Colonic mucosa (tissue), 4 donors: Measurements from ENCODE around the gene TBPL1. TPM values are rescaled to one million over a fixed set of nuclear protein-coding genes. Genes with fewer than 3 reads are reported as not detected.
"Not testable (repeated sequence)": the region's sequence is repeated elsewhere in the genome, so short reads cannot be mapped to it uniquely, and the experiment has no call there.

Source experiments
- DNase-seq: peaks from one replicate; pipeline ENCODE4 v3.0.0-alpha.2; 2020
- H3K27ac ChIP-seq: fragments of 200-600 bp; one replicate; pipeline ENCODE4 v1.8.0; 2021
- H3K27me3 ChIP-seq: fragments of 200-600 bp; one replicate; pipeline ENCODE4 v1.8.0; 2021
- H3K36me3 ChIP-seq: fragments of 200-600 bp; one replicate; pipeline ENCODE4 v1.8.0; 2021
- H3K4me1 ChIP-seq: fragments of 200-600 bp; one replicate; pipeline ENCODE4 v1.8.0; 2021; ENCODE audit warnings: mild to moderate bottlenecking
- H3K4me3 ChIP-seq: fragments of 200-600 bp; one replicate; pipeline ENCODE4 v1.8.0; 2021
- H3K9ac ChIP-seq, 2 donors: one replicate each; pipeline ENCODE4 v1.7.0; 2013; ENCODE audit warnings: control low read depth in 2 of 2, low read depth in 2 of 2, low read length in 2 of 2
- H3K9me3 ChIP-seq: fragments of 200-600 bp; one replicate; pipeline ENCODE4 v1.8.0; 2021
- CTCF ChIP-seq: fragments of 200-600 bp; IDR thresholded peaks from one replicate; pipeline ENCODE4 v1.8.0; 2022; ENCODE audit warnings: antibody characterized with exemption, mild to moderate bottlenecking
- intact Hi-C: fragments of 100-400 bp; cut with DNase I; formaldehyde crosslinking; loops from one replicate; pipeline ENCODE4 v1.14.1; 2022
- total RNA-seq, 2 donors: library from RNA; stranded (reverse); fragmentation: NEBNext Ultra II Directional in 1 of 2; extraction: Animal tissue kit (Norgen Biotek cat#: 25700) in 1 of 2; gene quantifications; one replicate each; pipeline ENCODE4 v1.2.1, GENCODE V29; 2021
- donor health status: healthy.
- donor health status: DM: no; HTN: no; CAD: no.
- donor health status: DM: no; HTN: no; CAD: no.

TBPL1 gene
- total RNA-seq, 2 donors from 2014 or later, result 28.1 to 29.0 TPM

GRCh38 chr6:133966654-133967329, 13.8 kb downstream of the TBPL1 start:
- H3K9ac ChIP-seq, result no peak overlapping the region
- no peak for DNase-seq
- no peaks in the 10 kb centered on the region for H3K9me3 ChIP-seq
- no peaks in the 10 kb centered on the region for H3K36me3 ChIP-seq
- H3K27me3 ChIP-seq, result no peaks in the 10 kb centered on the region
- peak overlapping the region; percentile 10 for H3K27ac ChIP-seq
- H3K4me1 ChIP-seq, result peaks cover 3% of the 10 kb centered on the region
- H3K4me3 ChIP-seq, result no peak overlapping the region
- no peak for TF ChIP-seq CTCF
- intact Hi-C loops, result no loop called here

GRCh38 chr6:133967347-133967746, 14.3 kb downstream of the TBPL1 start:
- Histone ChIP-seq H3K27ac (no peak overlapping the region), H3K36me3 (no peaks in the 10 kb centered on the region), H3K27me3 (no peaks in the 10 kb centered on the region), H3K4me3 (no peak overlapping the region), H3K9me3 (no peaks in the 10 kb centered on the region), H3K4me1 (peaks cover 3% of the 10 kb centered on the region), H3K9ac (no peak overlapping the region)
- TF ChIP-seq CTCF, result no peak
- intact Hi-C loops, result no loop called here
- no peak for DNase-seq

- H3K4me3 ChIP-seq, DNase-seq, H3K9ac ChIP-seq, H3K9me3 ChIP-seq, H3K27ac ChIP-seq, H3K27me3 ChIP-seq, intact Hi-C loops, H3K36me3 ChIP-seq, H3K4me1 ChIP-seq: not testable (repeated sequence)
Observed at GRCh38 chr6:133967835-133968234, 14.8 kb downstream of the TBPL1 start.

- Histone ChIP-seq H3K9ac (no peak overlapping the region), H3K36me3 (no peaks in the 10 kb centered on the region), H3K4me3 (no peak overlapping the region), H3K27me3 (no peaks in the 10 kb centered on the region), H3K9me3 (no peaks in the 10 kb centered on the region), H3K4me1 (peaks cover 3% of the 10 kb centered on the region), H3K27ac (no peak overlapping the region)
- DNase-seq, result no peak
- TF ChIP-seq CTCF, result no peak
- intact Hi-C loops, result no loop called here
Observed at GRCh38 chr6:133969285-133969920, 16.4 kb downstream of the TBPL1 start.

- intact Hi-C loops, result no loop called here
- TF ChIP-seq CTCF, result no peak
- Histone ChIP-seq H3K4me1 (peaks cover 3% of the 10 kb centered on the region), H3K27me3 (no peaks in the 10 kb centered on the region), H3K9me3 (no peaks in the 10 kb centered on the region), H3K4me3 (no peak overlapping the region), H3K27ac (no peak overlapping the region), H3K36me3 (no peaks in the 10 kb centered on the region), H3K9ac (no peak overlapping the region)
- DNase-seq, result no peak
Observed at GRCh38 chr6:133969921-133970295, 16.9 kb downstream of the TBPL1 start.

GRCh38 chr6:133971861-133972260, 18.8 kb downstream of the TBPL1 start:
- no peaks in the 10 kb centered on the region for H3K9me3 ChIP-seq
- no peak overlapping the region for H3K4me3 ChIP-seq
- no peak for DNase-seq
- no peaks in the 10 kb centered on the region for H3K36me3 ChIP-seq
- intact Hi-C loops, result no loop called here
- H3K27ac ChIP-seq, result no peak overlapping the region
- H3K4me1 ChIP-seq, result no peaks in the 10 kb centered on the region
- no peaks in the 10 kb centered on the region for H3K27me3 ChIP-seq
- no peak for TF ChIP-seq CTCF
- H3K9ac ChIP-seq, result no peak overlapping the region
